ENCODE data around the gene SUPT16H. TPM values are rescaled to one million over a fixed set of nuclear protein-coding genes. Genes with fewer than 3 reads are reported as not detected.
"Not testable (repeated sequence)": the region's sequence is repeated elsewhere in the genome, so short reads cannot be mapped to it uniquely, and the experiment has no call there.

Gene SUPT16H
- total RNA-seq, 4 donors from 2014 or later, result 52.7 to 74.3 (median 60.5) TPM

DNA sequence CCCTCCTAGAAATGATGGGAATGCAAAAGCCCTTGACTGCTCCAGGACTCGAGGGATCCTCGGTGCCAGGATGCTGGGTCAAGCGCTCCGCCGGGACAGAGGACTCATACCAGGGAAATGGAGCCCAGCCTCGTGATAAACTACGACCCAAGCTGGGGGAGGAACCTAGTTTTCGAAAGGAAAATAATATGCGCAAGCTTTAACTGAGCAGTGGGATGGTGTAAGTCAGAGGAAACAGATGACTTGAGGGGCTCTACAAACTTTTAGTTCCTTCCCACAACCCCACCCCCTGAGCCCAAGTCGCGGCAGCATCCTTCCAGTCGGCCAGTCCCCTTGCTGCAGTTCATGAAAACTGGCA lies 654 bp upstream of the SUPT16H start:
- DNase-seq (ENCODE audit: extremely low spot score), result no peak
- intact Hi-C loops (cut with DNase I), result loop anchor here (5.0 to 10.0 kb wide), 2 partner anchors 117 to 700 kb away; partner anchors contain the start of genes ANG, HNRNPC and RNASE4
- H3K36me3 ChIP-seq, result peaks cover 26 to 41% (median 36%) of the 10 kb centered on the region in 4 donors
- peak overlapping the region; percentile 86 to 91 (median 87) for H3K27ac ChIP-seq (replicated peaks in 1 of 4)
- no peak for TF ChIP-seq CTCF (IDR thresholded peaks at IDR 0.05)
- TF ChIP-seq POLR2AphosphoS5 (IDR thresholded peaks at IDR 0.05), result no peak
- no peak for TF ChIP-seq POLR2A (IDR thresholded peaks at IDR 0.05; ENCODE audit: low read depth)
- TF ChIP-seq EP300 (IDR thresholded peaks at IDR 0.05), result no peak
- no peaks in the 10 kb centered on the region for H3K27me3 ChIP-seq
- peaks cover 20 to 42% (median 39%) of the 10 kb centered on the region in 4 donors for H3K4me1 ChIP-seq
- WGBS, result 0% methylated on average over 12 of the region's 12 CpGs
- H3K9me3 ChIP-seq, result no peaks in the 10 kb centered on the region
- peak overlapping the region; percentile 63 to 88 (median 84) for H3K4me3 ChIP-seq

- no peak for DNase-seq (ENCODE audit: extremely low spot score)
- H3K4me3 ChIP-seq, result peak overlapping the region; percentile 63 to 88 (median 84)
- H3K36me3 ChIP-seq, result peaks cover 13 to 28% (median 23%) of the 10 kb centered on the region in 4 donors
- peaks cover 20 to 44% (median 40%) of the 10 kb centered on the region in 4 donors for H3K4me1 ChIP-seq
- TF ChIP-seq POLR2A (IDR thresholded peaks at IDR 0.05; ENCODE audit: low read depth), result no peak
- no peak for TF ChIP-seq EP300 (IDR thresholded peaks at IDR 0.05)
- no peak for TF ChIP-seq POLR2AphosphoS5 (IDR thresholded peaks at IDR 0.05)
- H3K27ac ChIP-seq (replicated peaks in 1 of 4), result peak overlapping the region; percentile 86 to 91 (median 87)
- under 1% methylated on average over 39 of the region's 39 CpGs for WGBS
- intact Hi-C loops (cut with DNase I), result loop anchor here (5.0 to 10.0 kb wide), 2 partner anchors 116 to 698 kb away; partner anchors contain the start of genes ANG, HNRNPC and RNASE4
- no peaks in the 10 kb centered on the region for H3K27me3 ChIP-seq
- no peaks in the 10 kb centered on the region for H3K9me3 ChIP-seq
Measured at GRCh38 chr14:21382886-21383847, 652 bp downstream of the SUPT16H start.

GRCh38 chr14:21382095-21382494 lies 1.7 kb downstream of the SUPT16H start:
- TF ChIP-seq POLR2AphosphoS5 (IDR thresholded peaks at IDR 0.05), result no peak
- TF ChIP-seq CTCF (IDR thresholded peaks at IDR 0.05), result no peak
- no peak for TF ChIP-seq POLR2A (IDR thresholded peaks at IDR 0.05; ENCODE audit: low read depth)
- no peak for TF ChIP-seq EP300 (IDR thresholded peaks at IDR 0.05)
- Histone ChIP-seq H3K9me3 (no peaks in the 10 kb centered on the region), H3K27me3 (no peaks in the 10 kb centered on the region), H3K4me3 (no peak overlapping the region), H3K36me3 (peaks cover 12 to 26% (median 15%) of the 10 kb centered on the region in 4 donors), H3K27ac (replicated peaks in 1 of 4) (no peak overlapping the region), H3K4me1 (peaks cover 20 to 44% (median 40%) of the 10 kb centered on the region in 4 donors)
- intact Hi-C loops (cut with DNase I), result loop anchor here (5.0 to 10.0 kb wide), 2 partner anchors 115 to 697 kb away; partner anchors contain the start of genes ANG, HNRNPC and RNASE4
- DNase-seq (ENCODE audit: extremely low spot score), result no peak

GRCh38 chr14:21379338-21379737 lies 4.5 kb downstream of the SUPT16H start:
- Histone ChIP-seq H3K27ac (replicated peaks in 1 of 4) (no peak overlapping the region), H3K9me3 (no peaks in the 10 kb centered on the region), H3K4me1 (peaks cover 20 to 37% (median 32%) of the 10 kb centered on the region in 4 donors), H3K36me3 (peaks cover 0 to 10% (median 0%) of the 10 kb centered on the region in 4 donors), H3K27me3 (no peaks in the 10 kb centered on the region), H3K4me3 (no peak overlapping the region)
- DNase-seq (ENCODE audit: extremely low spot score), result no peak
- TF ChIP-seq CTCF (IDR thresholded peaks at IDR 0.05), result no peak
- no peak for TF ChIP-seq EP300 (IDR thresholded peaks at IDR 0.05)
- TF ChIP-seq POLR2A (IDR thresholded peaks at IDR 0.05; ENCODE audit: low read depth), result no peak
- TF ChIP-seq POLR2AphosphoS5 (IDR thresholded peaks at IDR 0.05), result no peak
- intact Hi-C loops (cut with DNase I), result no loop called here
- WGBS, result 92% methylated on average over 6 of the region's 6 CpGs

DNA sequence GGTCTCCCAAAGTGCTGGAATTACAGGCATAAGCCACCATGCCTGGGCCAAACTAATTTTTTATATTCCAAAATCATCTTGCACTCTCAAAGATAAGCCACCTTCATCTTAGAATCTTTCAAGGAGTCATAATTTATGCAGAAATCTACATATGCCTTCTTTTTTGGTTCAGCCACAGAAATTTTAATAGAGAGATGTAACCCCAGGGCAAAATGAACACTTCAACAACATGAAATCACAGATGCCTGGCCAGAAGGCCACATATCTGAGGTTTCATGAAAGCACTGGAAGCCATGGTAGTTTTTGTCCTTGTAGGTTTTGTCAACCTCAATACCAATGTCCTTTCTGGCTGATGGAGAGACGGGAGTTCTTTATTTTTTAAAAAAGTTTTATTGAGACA lies 9.8 kb downstream of the SUPT16H start:
- intact Hi-C loops (cut with DNase I), result no loop called here
- TF ChIP-seq CTCF (IDR thresholded peaks at IDR 0.05), result no peak
- TF ChIP-seq POLR2A (IDR thresholded peaks at IDR 0.05; ENCODE audit: low read depth), result no peak
- TF ChIP-seq POLR2AphosphoS5 (IDR thresholded peaks at IDR 0.05), result no peak
- no peak for TF ChIP-seq EP300 (IDR thresholded peaks at IDR 0.05)
- 100% methylated on average over 1 of the region's 1 CpG for WGBS
- Histone ChIP-seq H3K27me3 (no peaks in the 10 kb centered on the region), H3K4me3 (no peak overlapping the region), H3K4me1 (no peaks in the 10 kb centered on the region), H3K9me3 (no peaks in the 10 kb centered on the region), H3K27ac (replicated peaks in 1 of 4) (no peak overlapping the region), H3K36me3 (peaks cover 12 to 51% (median 39%) of the 10 kb centered on the region in 4 donors)
- DNase-seq (ENCODE audit: extremely low spot score), result no peak

- WGBS, result 100% methylated on average over 1 of the region's 1 CpG
- intact Hi-C loops (cut with DNase I); H3K27ac ChIP-seq (replicated peaks in 1 of 4); DNase-seq (ENCODE audit: extremely low spot score); H3K9me3 ChIP-seq; H3K27me3 ChIP-seq; H3K4me3 ChIP-seq; H3K4me1 ChIP-seq: not testable (repeated sequence)
- peaks cover 24 to 62% (median 50%) of the 10 kb centered on the region in 4 donors for H3K36me3 ChIP-seq
Measured at GRCh38 chr14:21372814-21373213, 11.0 kb downstream of the SUPT16H start.
